Endodermal cell (in vitro differentiated cells): ENCODE results near the gene TMCO4. TPM values are rescaled to one million over a fixed set of nuclear protein-coding genes. Genes with fewer than 3 reads are reported as not detected.

Experiments
- DNase-seq: peaks from one replicate; pipeline ENCODE4 v3.0.0-alpha.2; 2017
- H3K27ac ChIP-seq: 2 replicates; pipeline ENCODE4 v1.5.1; 2013; ENCODE audit warnings: mild to moderate bottlenecking, low read depth, low read length, moderate library complexity
- H3K27me3 ChIP-seq: 2 replicates; pipeline ENCODE4 v1.6.1; 2013; ENCODE audit warnings: mild to moderate bottlenecking, low read length, moderate library complexity; ENCODE audit not compliant: insufficient read depth, control insufficient read depth, poor library complexity, severe bottlenecking
- H3K36me3 ChIP-seq: 2 replicates; pipeline ENCODE4 v1.7.0; 2013; ENCODE audit warnings: mild to moderate bottlenecking, low read length, moderate library complexity; ENCODE audit not compliant: control insufficient read depth, insufficient read depth
- H3K4me1 ChIP-seq: one replicate; pipeline ENCODE4 v1.7.0; 2013; ENCODE audit warnings: low read length; ENCODE audit not compliant: control insufficient read depth, insufficient read depth
- H3K4me3 ChIP-seq: 2 replicates; pipeline ENCODE4 v1.5.1; 2013; ENCODE audit warnings: mild to moderate bottlenecking, low read length, moderate library complexity
- H3K9ac ChIP-seq: 2 replicates; pipeline ENCODE4 v1.6.1; 2013; ENCODE audit warnings: mild to moderate bottlenecking, low read length, moderate library complexity; ENCODE audit not compliant: poor library complexity, severe bottlenecking; ENCODE audit errors: extremely low read depth
- H3K9me3 ChIP-seq: 2 replicates; pipeline ENCODE4 v1.6.1; 2013; ENCODE audit warnings: mild to moderate bottlenecking, low read length, moderate library complexity; ENCODE audit not compliant: control insufficient read depth
- H3K27ac Mint-ChIP-seq: 2 replicates; pipeline ENCODE4 v1.8.0; 2020; ENCODE audit warnings: mixed read lengths
- H3K27me3 Mint-ChIP-seq: 2 replicates; pipeline ENCODE4 v1.8.0; 2021; ENCODE audit warnings: mild to moderate bottlenecking, mixed read lengths; ENCODE audit not compliant: insufficient read depth
- H3K36me3 Mint-ChIP-seq: 2 replicates; pipeline ENCODE4 v1.8.0; 2020; ENCODE audit warnings: low read depth, mixed read lengths
- H3K4me1 Mint-ChIP-seq: 2 replicates; pipeline ENCODE4 v1.8.0; 2020; ENCODE audit warnings: mixed read lengths
- H3K4me3 Mint-ChIP-seq: 2 replicates; pipeline ENCODE4 v1.8.0; 2020; ENCODE audit warnings: mild to moderate bottlenecking, moderate library complexity, mixed read lengths
- H3K9me3 Mint-ChIP-seq: 2 replicates; pipeline ENCODE4 v1.8.0; 2020; ENCODE audit warnings: mild to moderate bottlenecking, mixed read lengths
- WGBS, 2 experiments: methylation state at CpG; one replicate each; pipeline versions ENCODE4 v1.1.5 to v1.1.7; 2013; ENCODE audit warnings: missing lambda C conversion rate in 2 of 2, mixed read lengths in 1 of 2; ENCODE audit not compliant: insufficient coverage in 1 of 2, insufficient read length in 1 of 2; 5-methylcytosine and 5-hydroxymethylcytosine counted together
- total RNA-seq, 2 donors: library from RNA; stranded (reverse); fragmentation: NEBNext Ultra II Directional in 1 of 2; extraction: Animal tissue kit (Norgen Biotek cat#: 25700) in 1 of 2; gene quantifications; 2 replicates in 1 of 2; 3 replicates in 1 of 2; pipeline ENCODE4 v1.2.1, GENCODE V29; 2021
- TF ChIP-seq, protein P1 (sequence below): fragments of 200-600 bp; sonication (generic); conservative IDR thresholded peaks from 2 replicates; pipeline ENCODE4 v1.5.0; 2021; ENCODE audit warnings: antibody characterized with exemption, mild to moderate bottlenecking

TMCO4 gene
- total RNA-seq, 2 donors from 2014 or later: 6.2 to 6.6 TPM

DNA sequence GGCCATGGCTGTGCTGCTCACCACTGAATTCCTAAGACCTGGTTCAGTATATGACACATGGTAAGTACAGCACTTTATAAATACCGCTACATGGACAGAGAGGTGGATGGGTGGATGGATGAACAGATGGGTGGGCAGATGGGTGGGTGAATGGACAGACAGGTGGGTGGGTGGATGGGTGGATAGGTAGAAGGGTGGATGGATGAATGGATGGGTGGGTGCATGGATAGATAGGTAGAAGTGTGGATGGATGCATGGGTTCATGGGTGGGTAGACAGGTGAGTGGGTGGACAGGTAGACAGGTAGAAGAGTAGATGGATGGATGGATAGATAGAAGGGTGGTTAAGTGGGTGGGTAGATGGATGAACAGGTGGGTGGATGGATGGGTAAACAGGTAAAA, 54.8 kb downstream of the TMCO4 start:
- H3K4me1 Mint-ChIP-seq: no peaks in the 10 kb centered on the region
- no peak overlapping the region for H3K27ac Mint-ChIP-seq
- DNase-seq: no peak
- H3K4me1 ChIP-seq: no peaks in the 10 kb centered on the region
- peaks cover 3% of the 10 kb centered on the region for H3K36me3 Mint-ChIP-seq
- no peaks in the 10 kb centered on the region for H3K9me3 ChIP-seq
- H3K9ac ChIP-seq: no peak overlapping the region
- H3K4me3 ChIP-seq: no peak overlapping the region
- H3K27ac ChIP-seq: no peak overlapping the region
- H3K4me3 Mint-ChIP-seq: no peak overlapping the region
- H3K27me3 ChIP-seq: peaks cover 11% of the 10 kb centered on the region
- 90% methylated on average over 1 of the region's 1 CpG; no CpG with 5 or more reads in 1 of the 2 experiments for WGBS, 2 experiments
- H3K36me3 ChIP-seq: no peaks in the 10 kb centered on the region
- H3K27me3 Mint-ChIP-seq: peaks cover 2% of the 10 kb centered on the region
- no peaks in the 10 kb centered on the region for H3K9me3 Mint-ChIP-seq
- TF ChIP-seq, protein P1, sequence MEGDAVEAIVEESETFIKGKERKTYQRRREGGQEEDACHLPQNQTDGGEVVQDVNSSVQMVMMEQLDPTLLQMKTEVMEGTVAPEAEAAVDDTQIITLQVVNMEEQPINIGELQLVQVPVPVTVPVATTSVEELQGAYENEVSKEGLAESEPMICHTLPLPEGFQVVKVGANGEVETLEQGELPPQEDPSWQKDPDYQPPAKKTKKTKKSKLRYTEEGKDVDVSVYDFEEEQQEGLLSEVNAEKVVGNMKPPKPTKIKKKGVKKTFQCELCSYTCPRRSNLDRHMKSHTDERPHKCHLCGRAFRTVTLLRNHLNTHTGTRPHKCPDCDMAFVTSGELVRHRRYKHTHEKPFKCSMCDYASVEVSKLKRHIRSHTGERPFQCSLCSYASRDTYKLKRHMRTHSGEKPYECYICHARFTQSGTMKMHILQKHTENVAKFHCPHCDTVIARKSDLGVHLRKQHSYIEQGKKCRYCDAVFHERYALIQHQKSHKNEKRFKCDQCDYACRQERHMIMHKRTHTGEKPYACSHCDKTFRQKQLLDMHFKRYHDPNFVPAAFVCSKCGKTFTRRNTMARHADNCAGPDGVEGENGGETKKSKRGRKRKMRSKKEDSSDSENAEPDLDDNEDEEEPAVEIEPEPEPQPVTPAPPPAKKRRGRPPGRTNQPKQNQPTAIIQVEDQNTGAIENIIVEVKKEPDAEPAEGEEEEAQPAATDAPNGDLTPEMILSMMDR: no peak

DNA sequence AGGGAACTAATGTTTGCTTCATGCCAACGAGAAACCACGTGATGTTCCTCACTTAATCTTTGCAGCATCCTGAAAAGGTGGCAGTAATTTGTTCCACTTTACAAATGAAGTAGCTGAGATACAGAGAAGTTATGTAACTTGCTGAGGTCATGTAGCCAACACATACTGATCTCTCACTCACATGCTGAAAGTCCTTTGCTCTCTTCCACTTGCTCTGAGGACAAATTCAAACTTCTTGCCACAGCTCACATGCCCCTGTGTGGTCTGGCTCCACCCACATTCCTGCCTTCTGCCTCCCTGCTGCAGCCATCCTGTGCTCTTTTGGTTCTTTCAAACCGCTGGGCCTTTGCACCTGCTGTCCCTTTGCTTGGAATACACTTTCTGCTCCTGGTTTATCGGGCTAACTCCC, 55.4 kb downstream of the TMCO4 start:
- TF ChIP-seq, protein P1: no peak
- Histone ChIP-seq H3K9me3 (no peaks in the 10 kb centered on the region), H3K9ac (no peak overlapping the region), H3K4me3 (no peak overlapping the region), H3K27ac (no peak overlapping the region), H3K4me1 (no peaks in the 10 kb centered on the region), H3K27me3 (peaks cover 11% of the 10 kb centered on the region), H3K36me3 (no peaks in the 10 kb centered on the region)
- H3K4me3 Mint-ChIP-seq: no peak overlapping the region
- no peaks in the 10 kb centered on the region for H3K9me3 Mint-ChIP-seq
- H3K27me3 Mint-ChIP-seq: peaks cover 2% of the 10 kb centered on the region
- peaks cover 3% of the 10 kb centered on the region for H3K36me3 Mint-ChIP-seq
- DNase-seq: no peak
- no peak overlapping the region for H3K27ac Mint-ChIP-seq
- 83 to 93% methylated on average over 4 of the region's 4 CpGs for WGBS, 2 experiments
- no peaks in the 10 kb centered on the region for H3K4me1 Mint-ChIP-seq

DNA sequence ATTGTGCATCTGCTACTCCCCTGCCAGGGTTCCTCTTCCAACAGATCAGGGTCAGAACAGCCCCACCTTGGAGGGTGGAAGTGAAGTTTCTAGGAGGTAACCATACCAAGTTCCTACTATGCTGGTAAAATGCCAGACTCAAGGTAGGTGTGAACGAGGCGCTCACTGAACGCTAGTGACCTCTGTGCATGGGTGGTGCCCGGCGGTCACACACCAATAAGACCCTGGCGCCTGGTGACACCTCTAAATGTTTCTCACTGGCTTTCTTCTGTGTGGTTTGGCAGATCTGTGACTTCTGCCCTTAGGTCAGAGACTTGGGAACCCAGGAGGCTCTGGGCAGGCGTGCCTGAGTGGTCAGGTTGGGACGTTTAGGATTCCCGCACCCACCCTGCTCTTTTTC, 55.9 kb downstream of the TMCO4 start:
- H3K36me3 Mint-ChIP-seq: peaks cover 3% of the 10 kb centered on the region
- no peak overlapping the region for H3K9ac ChIP-seq
- H3K4me3 Mint-ChIP-seq: no peak overlapping the region
- H3K27me3 Mint-ChIP-seq: peaks cover 2% of the 10 kb centered on the region
- no peaks in the 10 kb centered on the region for H3K36me3 ChIP-seq
- no peak overlapping the region for H3K4me3 ChIP-seq
- H3K27ac Mint-ChIP-seq: no peak overlapping the region
- no peaks in the 10 kb centered on the region for H3K4me1 Mint-ChIP-seq
- H3K9me3 ChIP-seq: no peaks in the 10 kb centered on the region
- TF ChIP-seq, protein P1: no peak
- no peaks in the 10 kb centered on the region for H3K9me3 Mint-ChIP-seq
- no peaks in the 10 kb centered on the region for H3K4me1 ChIP-seq
- WGBS, 2 experiments: 91 to 100% methylated on average over 9 of the region's 9 CpGs
- no peak overlapping the region for H3K27ac ChIP-seq
- DNase-seq: no peak
- H3K27me3 ChIP-seq: peaks cover 14% of the 10 kb centered on the region
